GM04504 (cell line): Measurements from ENCODE around the gene CSN1S1.

ENCODE experiments used
- DNase-seq: peaks from one replicate; pipeline ENCODE4 v3.0.0-alpha.2; 2012; ENCODE audit warnings: low read depth

Gene CSN1S1

GRCh38 chr4:69994782-69995181 lies 63.9 kb downstream of the CSN1S1 start:
- DNase-seq: no peak

DNA sequence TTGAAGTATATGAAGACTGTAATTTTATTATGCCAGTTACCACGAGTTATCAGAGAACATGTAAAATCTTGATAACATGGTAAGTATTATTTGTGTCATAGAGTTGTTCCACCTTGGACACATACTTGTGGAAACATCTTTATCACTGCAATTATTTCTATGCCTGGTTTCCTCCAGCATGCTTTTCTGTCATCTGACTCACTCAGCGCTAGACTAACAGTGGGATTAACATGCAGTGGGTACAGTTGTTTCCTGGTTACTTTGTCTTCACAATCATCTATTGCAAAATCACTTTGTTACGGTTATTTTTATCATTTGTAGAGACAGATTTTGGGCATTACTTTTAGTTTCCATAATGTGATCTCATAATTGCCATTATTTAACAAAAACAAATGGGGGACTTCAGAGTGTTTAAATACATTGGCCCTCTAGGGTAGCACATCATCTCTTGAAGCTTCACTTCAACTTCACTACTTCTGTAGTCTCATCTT lies 64.7 kb downstream of the CSN1S1 start, which contains the start of gene STATH:
Gene STATH, plus strand, starts transcription at position 441 of the 491 bp plus-strand sequence. CDS start 2,472 bp downstream, outside the sequence.
- no peak for DNase-seq
